Fibroblast of skin of scalp (primary cell): Measurements from ENCODE around the gene CMSS1.

Experiments used
- DNase-seq: peaks from one replicate; pipeline ENCODE4 v3.0.0-alpha.2; 2013

Gene CMSS1

DNA sequence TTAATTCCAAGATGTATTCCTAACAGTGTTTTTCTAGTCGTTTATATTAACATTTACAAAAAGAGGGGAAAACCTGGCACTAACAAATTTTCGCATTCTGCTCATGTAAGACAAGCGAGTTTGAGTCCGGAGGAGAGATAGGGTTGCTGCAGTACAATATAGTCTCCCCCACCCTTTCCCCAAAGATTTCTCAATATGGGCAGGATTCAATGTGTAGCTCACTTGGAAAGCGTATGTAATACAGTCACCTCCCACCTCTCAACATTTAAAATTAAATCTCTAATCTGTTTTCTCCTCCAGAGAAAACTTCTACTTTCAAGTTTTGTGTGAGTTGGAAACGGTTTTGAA is 57.9 kb downstream of the CMSS1 start:
- DNase-seq: peak; percentile 73

DNA sequence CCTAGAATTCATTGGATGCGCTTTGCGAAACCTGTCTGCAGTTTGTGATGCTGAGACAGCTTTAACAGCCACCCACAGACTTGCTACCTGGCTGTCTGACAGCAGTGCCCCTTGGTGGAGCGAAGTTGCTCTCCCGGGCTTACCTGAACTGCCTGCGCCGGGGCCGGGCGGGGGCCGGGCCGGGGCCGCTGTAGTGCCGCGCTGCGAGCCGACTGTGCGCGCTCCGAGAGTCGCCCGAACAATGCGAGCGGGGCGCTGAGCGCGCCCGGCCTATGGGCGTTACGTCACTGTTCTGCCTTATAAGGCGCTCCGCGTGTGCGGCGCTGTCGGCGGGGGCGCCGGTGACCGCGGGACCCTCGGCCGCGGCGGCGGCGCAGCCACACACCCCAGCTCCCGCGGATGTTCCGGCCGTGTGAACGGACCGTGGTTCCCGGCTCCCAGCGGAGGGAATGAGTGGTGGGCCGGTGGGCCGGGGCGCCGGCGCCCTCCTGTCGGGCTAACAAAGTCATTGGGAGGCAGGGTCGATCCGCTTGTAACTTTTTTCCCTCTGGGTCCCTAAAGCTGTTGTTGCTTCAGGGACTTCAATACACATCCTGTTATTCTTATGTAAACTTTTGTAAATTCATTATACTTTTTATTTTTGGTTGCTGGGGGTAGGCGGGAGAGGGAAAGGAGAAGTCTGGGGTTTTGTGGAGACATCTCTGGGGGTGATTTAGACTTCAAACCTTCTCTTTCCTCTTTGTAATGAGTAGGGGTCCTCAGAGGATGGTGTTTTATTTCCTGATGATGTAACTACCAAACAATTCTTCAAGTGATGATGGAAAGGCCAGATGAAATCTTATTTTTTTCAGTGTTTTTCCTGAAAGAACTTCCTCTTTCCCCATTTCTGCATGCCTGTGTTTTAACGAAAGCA is 58.5 kb downstream of the CMSS1 start:
- peak; percentile 89 for DNase-seq

DNA sequence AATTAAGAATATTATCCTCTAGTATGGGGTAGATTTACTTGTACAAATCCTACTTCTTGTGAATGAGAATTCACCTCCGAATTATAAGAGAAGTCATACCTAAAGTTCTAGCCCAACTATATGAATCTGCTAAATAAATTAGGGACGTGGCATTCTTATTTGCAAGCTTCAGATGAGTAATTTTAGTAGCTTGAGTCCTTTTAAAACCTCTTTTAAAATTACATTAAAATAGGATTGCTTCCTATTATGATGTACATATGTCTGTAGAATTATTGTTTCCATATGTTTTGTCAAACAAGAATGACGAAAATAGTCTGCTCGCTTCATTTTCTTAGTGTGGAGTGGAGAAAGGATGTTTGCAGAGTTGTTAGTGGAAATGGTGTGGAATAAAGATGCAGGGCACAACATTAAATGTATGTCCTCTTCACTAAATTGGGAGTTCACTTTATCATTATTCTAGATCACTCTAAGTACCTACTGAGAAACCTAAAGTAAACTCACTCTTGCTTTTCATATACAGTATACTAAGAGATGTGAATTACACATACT is 59.4 kb downstream of the CMSS1 start:
- DNase-seq: no peak

DNA sequence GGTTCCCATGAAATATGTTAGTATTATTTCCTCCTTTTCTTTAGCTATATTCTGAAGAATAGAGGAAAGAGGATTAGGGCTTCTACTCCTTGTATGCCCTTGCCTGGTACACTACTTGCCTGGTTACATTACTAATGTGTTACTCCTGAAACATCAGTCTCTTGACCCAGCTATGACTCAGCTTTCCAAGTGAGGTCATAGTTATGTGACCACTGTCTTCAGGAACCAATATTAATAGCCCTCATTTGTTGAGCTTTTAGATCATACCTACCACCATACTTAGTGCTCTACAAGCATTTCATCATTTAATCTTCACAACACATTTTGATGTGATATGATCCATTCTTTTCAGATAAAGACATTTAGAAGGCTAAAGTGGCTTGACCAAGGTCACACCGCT is 60.3 kb downstream of the CMSS1 start:
- DNase-seq: peak; percentile 87

GRCh38 chr3:99879275-99879674 is 61.6 kb downstream of the CMSS1 start:
- DNase-seq: no peak

DNA sequence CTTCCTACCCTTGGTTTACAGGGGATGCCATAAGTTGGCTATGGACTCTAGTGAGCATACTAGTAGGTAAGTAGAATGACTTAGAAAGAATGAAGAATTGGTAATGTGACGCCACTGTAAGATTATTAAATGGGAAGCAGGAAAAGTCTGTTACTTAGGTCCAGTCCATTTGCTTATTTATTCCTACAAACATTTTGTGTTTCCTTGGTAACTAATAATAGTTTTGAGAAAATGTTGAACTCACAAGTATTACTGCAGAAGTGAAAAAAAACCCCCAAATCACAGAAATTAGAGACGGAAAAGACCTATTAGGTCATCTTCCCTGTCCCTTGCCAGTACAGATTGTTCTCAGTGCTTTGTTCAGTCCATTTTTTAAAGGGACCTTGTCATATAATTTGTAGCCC is 63.5 kb downstream of the CMSS1 start:
- no peak for DNase-seq

DNA sequence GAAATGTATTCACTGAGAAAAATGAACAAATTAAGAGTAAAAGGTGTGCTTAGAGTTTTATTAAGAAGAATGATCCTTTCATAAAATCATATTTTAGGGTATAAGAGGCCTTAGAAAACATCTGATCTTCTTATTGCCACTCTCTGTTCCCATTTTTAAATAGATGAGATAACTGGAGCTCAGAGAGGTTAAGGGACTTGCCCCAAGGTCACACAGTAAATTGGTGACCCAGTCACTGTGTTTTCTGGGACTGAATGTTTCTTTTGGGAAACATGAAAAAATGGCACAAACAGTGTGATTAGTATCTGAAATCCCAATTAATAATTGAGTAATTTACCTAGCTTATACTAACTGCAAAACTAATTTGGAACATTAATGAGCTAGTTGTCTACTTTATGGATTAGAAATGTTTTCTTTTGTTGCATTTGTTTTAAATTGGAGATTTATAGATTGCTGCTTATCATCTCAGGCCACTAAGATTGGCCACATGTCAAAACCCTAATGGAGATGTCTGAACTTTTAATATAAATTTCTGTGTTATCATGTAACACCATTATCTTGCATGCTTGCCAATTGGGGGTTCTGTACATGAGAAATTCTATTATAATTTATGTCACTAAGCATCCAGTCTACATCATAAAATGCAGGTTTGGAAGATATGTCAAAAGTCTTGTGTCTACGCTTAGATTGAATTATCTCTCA is 64.9 kb downstream of the CMSS1 start:
- no peak for DNase-seq

DNA sequence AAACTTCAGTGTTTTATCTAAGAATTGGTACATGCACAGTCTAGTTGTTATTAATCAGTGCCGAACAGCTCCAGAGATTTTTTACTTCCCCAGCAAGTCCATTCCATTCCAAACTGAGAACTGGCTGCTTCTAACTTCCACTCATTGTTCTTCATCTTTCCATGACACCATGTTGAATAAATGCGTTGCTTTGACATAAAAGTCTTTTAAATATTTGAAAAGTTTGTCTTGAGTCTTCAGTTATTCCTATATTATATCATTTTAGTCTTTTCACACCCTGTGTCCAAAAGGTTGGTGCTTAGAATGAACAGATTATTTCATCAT is 65.4 kb downstream of the CMSS1 start:
- no peak for DNase-seq

DNA sequence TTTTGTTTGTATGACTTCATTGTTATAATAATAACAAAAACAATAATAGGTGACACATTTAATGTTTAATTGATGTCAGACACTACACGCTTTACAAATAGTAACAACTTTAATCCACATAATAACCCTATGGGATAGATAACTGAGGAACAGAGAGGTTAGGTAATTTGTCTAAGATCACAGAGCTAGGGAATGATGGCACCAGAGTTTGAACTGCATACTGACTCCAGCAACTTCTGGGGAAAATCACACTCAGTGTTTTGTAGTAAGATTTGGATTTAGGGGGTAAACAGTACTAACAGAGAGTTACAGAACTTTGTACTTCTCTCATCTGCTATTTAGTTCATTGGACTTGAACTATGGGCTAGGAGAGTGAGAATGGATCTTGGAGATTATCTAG is 66.0 kb downstream of the CMSS1 start:
- no peak for DNase-seq

GRCh38 chr3:99884484-99884883 is 66.8 kb downstream of the CMSS1 start:
- DNase-seq: no peak

GRCh38 chr3:99885085-99885484 is 67.4 kb downstream of the CMSS1 start:
- no peak for DNase-seq

GRCh38 chr3:99885851-99886250 is 68.2 kb downstream of the CMSS1 start:
- no peak for DNase-seq

- no peak for DNase-seq
Observed at GRCh38 chr3:99891610-99892285, 74.1 kb downstream of the CMSS1 start.

- DNase-seq: no peak
Observed at GRCh38 chr3:99892332-99892731, 74.7 kb downstream of the CMSS1 start.

DNA sequence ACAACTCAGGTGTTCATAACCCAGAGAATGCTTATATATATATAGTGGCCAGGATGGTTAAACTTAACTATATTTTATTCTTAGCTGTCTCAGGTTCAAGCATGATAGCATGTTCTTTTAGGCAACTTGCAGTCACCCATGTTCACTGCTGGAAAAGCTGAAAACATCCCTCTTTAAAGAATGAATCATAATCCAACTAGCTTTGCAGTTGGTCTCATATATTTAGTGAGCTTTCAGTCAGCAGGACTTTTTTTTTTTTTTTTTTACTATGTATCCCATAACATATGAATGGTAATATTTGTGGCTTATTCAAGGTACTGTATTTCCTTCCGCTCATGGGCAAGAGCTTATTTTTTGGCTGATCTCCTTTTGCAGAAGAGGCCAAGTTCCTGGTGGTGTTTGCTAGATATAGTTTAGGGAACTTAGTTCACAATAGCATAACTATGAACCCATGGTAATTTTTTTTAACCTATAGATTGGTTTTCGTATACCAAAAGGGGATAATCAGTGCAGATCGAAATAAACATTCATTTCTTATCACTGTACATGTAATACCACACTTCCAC is 77.6 kb downstream of the CMSS1 start:
- peak; percentile 53 for DNase-seq

- peak; percentile 97 for DNase-seq
Observed at GRCh38 chr3:99895703-99896441, 78.2 kb downstream of the CMSS1 start.

DNA sequence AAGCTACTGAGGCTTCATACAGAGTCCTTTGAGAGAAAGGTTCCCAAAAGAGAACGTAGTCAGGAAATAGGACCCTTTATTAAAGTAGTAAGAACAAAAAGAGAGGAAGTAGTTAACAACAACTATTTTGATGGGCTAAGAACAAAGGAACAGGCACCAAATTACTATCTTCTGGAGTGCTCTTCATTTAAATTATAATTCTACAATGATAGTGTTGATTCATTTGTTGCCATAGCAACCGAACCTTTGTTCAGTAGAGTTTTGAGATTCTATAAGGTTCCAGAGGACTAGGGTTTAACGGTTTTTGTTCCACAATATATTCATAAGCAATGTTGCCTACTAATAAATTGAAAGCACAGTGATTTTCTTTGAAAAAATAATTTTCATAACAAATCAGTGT is 78.8 kb downstream of the CMSS1 start:
- DNase-seq: no peak

- DNase-seq: no peak
Observed at GRCh38 chr3:99899603-99900002, 81.9 kb downstream of the CMSS1 start.

DNA sequence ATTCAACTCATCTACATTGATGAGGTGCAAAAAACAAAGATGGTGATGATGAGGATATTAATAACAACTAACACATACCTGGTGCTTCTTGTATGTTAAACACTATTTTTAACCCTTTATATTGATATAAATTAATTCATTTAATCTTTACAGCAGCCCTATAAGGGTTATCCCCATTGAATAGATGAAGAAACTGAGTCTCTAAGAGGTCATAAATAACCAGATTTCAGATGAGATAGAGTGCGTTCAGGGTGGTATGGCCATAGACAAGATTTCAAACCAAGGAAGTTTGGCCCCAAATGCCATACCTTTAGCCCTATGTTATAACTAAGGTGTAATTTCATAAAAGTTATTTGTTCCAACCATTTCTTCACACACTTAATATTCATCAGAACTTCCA is 82.6 kb downstream of the CMSS1 start:
- DNase-seq: no peak

DNA sequence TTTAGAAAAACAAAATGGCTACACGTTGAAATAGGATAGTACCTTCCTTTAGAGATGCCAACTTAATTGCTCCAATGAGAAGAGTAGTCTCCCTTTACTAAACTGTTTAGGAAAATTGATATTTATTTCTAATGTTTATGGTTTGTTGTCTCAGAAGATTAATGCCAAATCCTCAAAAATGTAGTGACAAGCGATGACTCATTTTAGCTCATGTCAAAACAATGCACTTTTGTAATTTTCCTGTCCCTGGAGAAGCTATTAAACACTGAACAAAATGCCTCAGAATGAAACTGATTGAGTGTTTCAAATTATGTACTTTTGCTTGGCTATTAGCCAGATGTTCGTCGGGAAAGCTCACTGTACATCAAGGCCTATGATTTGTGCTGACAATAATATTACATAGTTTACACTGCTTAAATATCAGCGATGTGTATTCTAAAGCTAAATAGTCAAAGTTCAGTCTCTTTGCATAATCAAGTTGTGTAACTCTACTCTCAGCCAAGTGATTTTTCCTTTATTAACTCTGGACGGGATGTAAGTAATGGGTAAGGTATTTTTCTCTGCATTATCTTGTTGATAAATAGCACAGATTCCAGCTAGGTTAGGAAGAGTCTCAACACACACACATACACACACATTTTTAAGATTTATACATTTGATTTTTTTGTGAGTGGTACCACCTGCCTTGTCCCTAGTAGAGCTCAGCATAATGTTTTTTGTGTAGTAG is 83.7 kb downstream of the CMSS1 start:
- DNase-seq: peak; percentile 88

- no peak for DNase-seq
Observed at GRCh38 chr3:99902091-99902490, 84.4 kb downstream of the CMSS1 start.

- DNase-seq: no peak
Observed at GRCh38 chr3:99903869-99904268, 86.2 kb downstream of the CMSS1 start.
